CD14-positive monocyte (primary cell): ENCODE results near the gene RAB31. TPM values are rescaled to one million over a fixed set of nuclear protein-coding genes. Genes with fewer than 3 reads are reported as not detected.
A peak's percentile ranks its signal among the peaks of the same experiment; 100 is the strongest.

Source experiments
- DNase-seq, 3 donors: peaks; one replicate each; pipeline ENCODE4 v3.0.0-alpha.2; 2011 to 2022
- H2AFZ ChIP-seq: 2 replicates; pipeline ENCODE4 v1.6.0; 2012; ENCODE audit warnings: mild to moderate bottlenecking, low read depth, low read length, inconsistent platforms; ENCODE audit not compliant: insufficient read depth, poor library complexity, severe bottlenecking
- H3K27ac ChIP-seq, 2 donors: 1 replicate in 1 of 2; 2 replicates in 1 of 2; pipeline ENCODE4 v1.5.1; 2012 to 2013; ENCODE audit warnings: low read length in 2 of 2, control low read depth in 1 of 2, inconsistent platforms in 1 of 2, low read depth in 1 of 2, mild to moderate bottlenecking in 1 of 2
- H3K27me3 ChIP-seq, 2 donors: one replicate each; pipeline versions ENCODE4 v1.6.0 to v1.6.1; 2011 to 2013; ENCODE audit warnings: low read length in 2 of 2; ENCODE audit not compliant: control insufficient read depth in 2 of 2, insufficient read depth in 2 of 2
- H3K36me3 ChIP-seq, 2 donors: replicated peaks in 1 of 2; 1 replicate in 1 of 2; 2 replicates in 1 of 2; pipeline versions ENCODE4 v1.5.1 to v1.6.1; 2012 to 2013; ENCODE audit warnings: low read length in 2 of 2, control low read depth in 1 of 2, inconsistent platforms in 1 of 2, mild to moderate bottlenecking in 1 of 2; ENCODE audit not compliant: insufficient read depth in 2 of 2, control insufficient read depth in 1 of 2
- H3K4me1 ChIP-seq, 2 donors: 1 replicate in 1 of 2; 2 replicates in 1 of 2; pipeline versions ENCODE4 v1.5.1 to v1.6.1; 2012 to 2013; ENCODE audit warnings: low read length in 2 of 2, control low read depth in 1 of 2, inconsistent platforms in 1 of 2, mild to moderate bottlenecking in 1 of 2, moderate library complexity in 1 of 2; ENCODE audit not compliant: insufficient read depth in 2 of 2, control insufficient read depth in 1 of 2
- H3K4me2 ChIP-seq: replicated peaks from 2 replicates; pipeline ENCODE3; 2012; ENCODE audit warnings: low read length, moderate library complexity, mild to moderate bottlenecking; ENCODE audit not compliant: poor library complexity, severe bottlenecking; ENCODE audit errors: extremely low read depth
- H3K4me3 ChIP-seq, 3 experiments: fragments of 200-600 bp in 1 of 3; sonication (generic) in 1 of 3; replicated peaks in 1 of 3; 1 replicate in 2 of 3; 2 replicates in 1 of 3; pipeline ENCODE4 v1.5.1; 2011 to 2013; ENCODE audit warnings: low read length in 3 of 3, mild to moderate bottlenecking in 3 of 3, control low read depth in 2 of 3, low read depth in 2 of 3, inconsistent platforms in 1 of 3, moderate library complexity in 1 of 3
- H3K79me2 ChIP-seq: 2 replicates; pipeline ENCODE4 v1.6.0; 2012; ENCODE audit warnings: mild to moderate bottlenecking, control low read depth, inconsistent platforms, low read length, moderate library complexity; ENCODE audit not compliant: insufficient read depth
- H3K9ac ChIP-seq: 2 replicates; pipeline ENCODE4 v1.6.0; 2017; ENCODE audit warnings: low read length, mild to moderate bottlenecking; ENCODE audit not compliant: insufficient read depth, poor library complexity, severe bottlenecking
- H3K9me3 ChIP-seq, 2 donors: replicated peaks in 1 of 2; 1 replicate in 1 of 2; 2 replicates in 1 of 2; pipeline versions ENCODE4 v1.5.1 to v1.6.1; 2012 to 2013; ENCODE audit warnings: low read length in 2 of 2, control low read depth in 1 of 2; ENCODE audit not compliant: control insufficient read depth in 1 of 2, insufficient read depth in 1 of 2
- H4K20me1 ChIP-seq: 2 replicates; pipeline ENCODE4 v1.6.0; 2012; ENCODE audit warnings: mild to moderate bottlenecking, low read length, control low read depth, moderate library complexity; ENCODE audit not compliant: insufficient read depth
- H3K27ac Mint-ChIP-seq, 7 donors: one replicate each; pipeline ENCODE4 v1.8.0; 2020; ENCODE audit warnings: mild to moderate bottlenecking in 7 of 7, mixed read lengths in 7 of 7, moderate library complexity in 6 of 7, inconsistent platforms in 2 of 7
- H3K27me3 Mint-ChIP-seq, 3 donors: one replicate each; pipeline ENCODE4 v1.8.0; 2021 to 2022; ENCODE audit warnings: low read depth in 3 of 3, mild to moderate bottlenecking in 3 of 3, mixed read lengths in 3 of 3, moderate library complexity in 3 of 3, inconsistent platforms in 1 of 3
- H3K36me3 Mint-ChIP-seq, 2 donors: one replicate each; pipeline ENCODE4 v1.8.0; 2020; ENCODE audit warnings: mixed read lengths in 2 of 2, inconsistent platforms in 1 of 2, mild to moderate bottlenecking in 1 of 2
- H3K4me1 Mint-ChIP-seq: one replicate; pipeline ENCODE4 v1.8.0; 2020; ENCODE audit warnings: mild to moderate bottlenecking, mixed read lengths
- H3K4me3 Mint-ChIP-seq, 2 donors: one replicate each; pipeline ENCODE4 v1.8.0; 2020; ENCODE audit warnings: mild to moderate bottlenecking in 2 of 2, mixed read lengths in 2 of 2, moderate library complexity in 1 of 2
- H3K9me3 Mint-ChIP-seq, 7 donors: one replicate each; pipeline ENCODE4 v1.8.0; 2020 to 2022; ENCODE audit warnings: mixed read lengths in 7 of 7, mild to moderate bottlenecking in 6 of 7, moderate library complexity in 6 of 7, inconsistent platforms in 2 of 7
- WGBS: methylation state at CpG from one replicate; pipeline ENCODE4 v1.1.5; 2013; ENCODE audit warnings: missing lambda C conversion rate; ENCODE audit not compliant: insufficient coverage; 5-methylcytosine and 5-hydroxymethylcytosine counted together
- intact Hi-C, 2 donors: fragments of 100-400 bp; cut with micrococcal nuclease; formaldehyde crosslinking; loops; one replicate each; pipeline versions ENCODE4 v1.15.0 to v1.15.1; 2023
- polyA plus RNA-seq, 3 donors: library from polyadenylated mRNA; depleted of rRNA in 1 of 3; unstranded in 2 of 3; stranded (reverse) in 1 of 3; fragments of 300-500 nt in 2 of 3; fragments of >200 nt in 1 of 3; fragmentation: Illumina TruSeq in 2 of 3; gene quantifications; 1 replicate in 2 of 3; 2 replicates in 1 of 3; pipeline ENCODE4 v1.2.3, GENCODE V29; 2012 to 2021
- TF ChIP-seq, protein P1 (sequence below): fragments of 200-600 bp; IDR thresholded peaks from one replicate; pipeline ENCODE4 v1.8.0; 2022; ENCODE audit warnings: antibody characterized with exemption, mild to moderate bottlenecking

The RAB31 gene
- polyA plus RNA-seq, 3 donors = 106 to 367 (median 348) TPM

- Mint-ChIP-seq H3K27me3 (no peaks in the 10 kb centered on the region), H3K36me3 (peaks cover 41 to 66% of the 10 kb centered on the region in 2 donors), H3K4me1 (peaks cover 1% of the 10 kb centered on the region), H3K27ac (no peak overlapping the region), H3K9me3 (no peaks in the 10 kb centered on the region), H3K4me3 (no peak overlapping the region)
- H3K9ac ChIP-seq = no peak overlapping the region
- no peak for DNase-seq
- intact Hi-C loops = no loop called here
- H3K4me2 ChIP-seq = no peak overlapping the region
- H3K79me2 ChIP-seq = peaks cover 73% of the 10 kb centered on the region
- no peaks in the 10 kb centered on the region for H3K9me3 ChIP-seq
- 100% methylated on average over 1 of the region's 4 CpGs for WGBS
- no peak overlapping the region for H3K4me3 ChIP-seq
- H3K4me1 ChIP-seq = no peaks in the 10 kb centered on the region
- TF ChIP-seq, protein P1, sequence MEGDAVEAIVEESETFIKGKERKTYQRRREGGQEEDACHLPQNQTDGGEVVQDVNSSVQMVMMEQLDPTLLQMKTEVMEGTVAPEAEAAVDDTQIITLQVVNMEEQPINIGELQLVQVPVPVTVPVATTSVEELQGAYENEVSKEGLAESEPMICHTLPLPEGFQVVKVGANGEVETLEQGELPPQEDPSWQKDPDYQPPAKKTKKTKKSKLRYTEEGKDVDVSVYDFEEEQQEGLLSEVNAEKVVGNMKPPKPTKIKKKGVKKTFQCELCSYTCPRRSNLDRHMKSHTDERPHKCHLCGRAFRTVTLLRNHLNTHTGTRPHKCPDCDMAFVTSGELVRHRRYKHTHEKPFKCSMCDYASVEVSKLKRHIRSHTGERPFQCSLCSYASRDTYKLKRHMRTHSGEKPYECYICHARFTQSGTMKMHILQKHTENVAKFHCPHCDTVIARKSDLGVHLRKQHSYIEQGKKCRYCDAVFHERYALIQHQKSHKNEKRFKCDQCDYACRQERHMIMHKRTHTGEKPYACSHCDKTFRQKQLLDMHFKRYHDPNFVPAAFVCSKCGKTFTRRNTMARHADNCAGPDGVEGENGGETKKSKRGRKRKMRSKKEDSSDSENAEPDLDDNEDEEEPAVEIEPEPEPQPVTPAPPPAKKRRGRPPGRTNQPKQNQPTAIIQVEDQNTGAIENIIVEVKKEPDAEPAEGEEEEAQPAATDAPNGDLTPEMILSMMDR = no peak
- H2AFZ ChIP-seq = no peak overlapping the region
- no peaks in the 10 kb centered on the region for H3K27me3 ChIP-seq
- H3K36me3 ChIP-seq = peaks cover 33 to 82% of the 10 kb centered on the region in 2 donors
- H3K27ac ChIP-seq = peak overlapping the region in 1 of 2 donors; percentile 12
- H4K20me1 ChIP-seq = peaks cover 72% of the 10 kb centered on the region
Measured at GRCh38 chr18:9810299-9810698, 102.2 kb downstream of the RAB31 start.

- no peaks in the 10 kb centered on the region for H3K27me3 Mint-ChIP-seq
- intact Hi-C loops = no loop called here
- Histone ChIP-seq H3K9ac (no peak overlapping the region), H3K4me1 (no peaks in the 10 kb centered on the region), H3K27ac (no peak overlapping the region), H3K4me2 (no peak overlapping the region), H3K79me2 (peaks cover 65% of the 10 kb centered on the region), H2AFZ (no peak overlapping the region), H3K27me3 (no peaks in the 10 kb centered on the region), H4K20me1 (peaks cover 63% of the 10 kb centered on the region), H3K36me3 (peaks cover 33 to 78% of the 10 kb centered on the region in 2 donors), H3K9me3 (no peaks in the 10 kb centered on the region), H3K4me3 (no peak overlapping the region)
- TF ChIP-seq, protein P1 = no peak
- H3K27ac Mint-ChIP-seq = peak overlapping the region in 1 of 7 donors; percentile 61
- peaks cover 36 to 61% of the 10 kb centered on the region in 2 donors for H3K36me3 Mint-ChIP-seq
- H3K9me3 Mint-ChIP-seq = no peaks in the 10 kb centered on the region
- DNase-seq = no peak
- H3K4me1 Mint-ChIP-seq = no peaks in the 10 kb centered on the region
- H3K4me3 Mint-ChIP-seq = no peak overlapping the region
- WGBS = 96% methylated on average over 8 of the region's 14 CpGs
Measured at GRCh38 chr18:9810994-9811705, 103.0 kb downstream of the RAB31 start.
